ENCODE results near the gene C1QTNF5. TPM values are rescaled to one million over a fixed set of nuclear protein-coding genes. Genes with fewer than 3 reads are reported as not detected.

Gene C1QTNF5
- total RNA-seq, 2 donors from 2014 or later, result 6.9 to 9.3 TPM

DNA sequence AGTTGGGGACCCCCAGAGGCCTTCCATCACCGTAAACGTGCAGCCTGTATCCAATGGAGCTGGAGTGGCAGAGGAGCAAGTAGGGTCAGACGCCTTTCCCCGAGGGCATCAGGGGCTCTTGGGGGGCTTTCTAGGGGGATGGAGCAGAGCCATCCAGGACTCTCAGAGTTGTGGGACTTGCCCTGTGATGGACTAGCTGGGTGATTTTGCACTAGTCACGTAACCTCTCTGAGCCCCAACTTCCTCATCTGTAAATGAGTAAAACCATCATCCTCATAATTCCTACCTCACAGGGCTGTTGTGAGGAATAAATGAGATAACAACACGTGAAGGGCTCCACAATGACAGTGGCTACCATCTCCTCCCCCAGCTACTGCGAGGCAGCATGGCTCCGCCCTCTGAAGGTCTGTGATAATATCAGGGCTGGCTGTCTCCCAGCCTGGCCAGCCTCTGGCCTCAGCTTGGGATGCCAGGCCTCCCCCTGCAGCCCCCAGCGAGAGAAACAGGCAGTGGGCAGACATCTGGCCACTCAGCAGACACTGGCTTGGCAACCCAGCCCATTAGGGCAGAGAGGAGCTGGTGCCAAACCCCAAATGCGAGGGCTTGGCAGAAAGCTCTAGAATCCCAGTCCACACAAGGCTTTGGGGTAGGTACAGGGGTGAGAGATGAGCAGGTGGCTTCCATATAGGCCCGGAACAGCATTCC, 34.1 kb upstream of the C1QTNF5 start:
- DNase-seq, result no peak
- no peak for ATAC-seq

GRCh38 chr11:119373921-119374631, 33.4 kb upstream of the C1QTNF5 start:
- DNase-seq (peak in 1 of 2 donors; percentile 80), ATAC-seq (peak; percentile 51)
- intact Hi-C loops (cut with DNase I, micrococcal nuclease), result no loop called here

More for the DNA sequence above, 34.1 kb upstream of the C1QTNF5 start:
- intact Hi-C loops (cut with DNase I, micrococcal nuclease), result no loop called here

GRCh38 chr11:119373059-119373920, 32.6 kb upstream of the C1QTNF5 start:
- intact Hi-C loops (cut with DNase I, micrococcal nuclease), result no loop called here
- DNase-seq, result no peak
- no peak for ATAC-seq

DNA sequence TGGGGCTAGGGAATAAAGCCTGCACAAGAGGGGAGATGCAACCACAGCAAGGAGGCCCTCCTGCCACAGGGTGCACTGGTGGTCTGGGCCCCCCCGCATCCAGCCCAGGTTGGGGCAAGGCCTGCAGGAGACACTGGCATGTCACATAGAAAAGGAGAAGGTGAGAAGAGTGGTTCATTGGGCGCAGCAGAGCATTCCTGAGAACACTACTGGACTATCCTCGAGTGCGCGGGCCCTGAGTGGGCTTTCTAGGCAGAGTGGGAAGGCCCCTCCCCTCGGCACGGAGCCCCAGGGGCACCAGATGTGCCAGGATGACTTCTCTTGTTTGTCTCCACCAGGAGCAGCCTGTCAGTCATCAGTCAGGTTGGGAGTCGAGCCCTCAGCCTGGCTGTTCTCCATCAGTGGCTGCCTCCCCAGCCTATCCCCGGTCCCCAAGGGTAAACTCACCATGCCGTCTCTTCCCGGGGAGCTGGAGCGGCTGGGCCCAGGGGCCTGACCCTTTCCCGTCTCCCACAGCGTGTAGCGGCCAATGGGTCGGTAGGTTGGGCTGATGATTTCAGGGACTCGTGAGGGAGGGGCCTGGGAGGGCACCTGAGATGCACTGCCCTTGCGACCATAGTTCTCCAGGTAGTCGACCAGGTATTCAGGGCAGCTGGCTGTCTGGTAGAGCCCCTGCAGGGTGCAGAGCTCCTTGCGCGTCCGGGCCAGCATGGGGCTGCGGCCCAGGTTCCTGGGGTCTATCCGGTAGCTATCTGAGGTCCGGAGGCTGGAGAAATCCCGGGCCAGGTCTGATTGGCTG, 31.8 kb upstream of the C1QTNF5 start:
- intact Hi-C loops (cut with DNase I, micrococcal nuclease), result no loop called here
- ATAC-seq (no peak), DNase-seq (no peak)

GRCh38 chr11:119371778-119372182, 31.1 kb upstream of the C1QTNF5 start:
- DNase-seq (no peak), ATAC-seq (no peak)

GRCh38 chr11:119371067-119371601, 30.5 kb upstream of the C1QTNF5 start:
- intact Hi-C loops (cut with DNase I, micrococcal nuclease), result no loop called here
- ATAC-seq (no peak), DNase-seq (no peak)

More at GRCh38 chr11:119371778-119372182, 31.1 kb upstream of the C1QTNF5 start:
- intact Hi-C loops (cut with DNase I, micrococcal nuclease), result no loop called here

DNA sequence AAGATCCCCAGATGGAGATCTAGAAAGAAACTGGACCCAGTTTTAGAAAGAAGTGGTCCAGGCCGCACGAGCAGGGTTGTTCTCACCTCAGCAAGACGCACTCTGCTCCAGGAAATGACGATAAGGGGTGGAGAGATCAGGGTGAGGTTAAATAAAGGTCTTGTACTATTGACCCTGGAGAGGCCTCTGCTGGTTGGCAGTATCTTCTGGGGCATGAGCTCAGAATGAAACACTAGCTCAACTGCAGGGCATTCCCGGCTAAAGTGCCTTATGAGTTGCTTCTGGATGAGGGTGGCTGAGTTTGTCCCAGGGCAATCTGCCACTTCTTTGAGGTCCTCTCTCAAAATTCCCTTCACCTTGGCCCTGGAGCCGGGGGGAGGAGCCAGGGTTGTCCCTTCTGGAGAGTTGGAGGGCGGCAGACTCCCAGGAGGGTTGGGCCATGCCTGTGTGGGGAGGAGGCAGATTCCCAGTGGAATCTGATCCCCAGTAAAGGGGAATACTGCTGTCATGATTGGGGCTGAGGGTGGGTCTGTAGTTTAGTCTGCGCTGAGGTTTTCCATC, 29.9 kb upstream of the C1QTNF5 start:
- ATAC-seq (peak; percentile 49), DNase-seq (no peak)
- intact Hi-C loops (cut with DNase I, micrococcal nuclease), result no loop called here

DNA sequence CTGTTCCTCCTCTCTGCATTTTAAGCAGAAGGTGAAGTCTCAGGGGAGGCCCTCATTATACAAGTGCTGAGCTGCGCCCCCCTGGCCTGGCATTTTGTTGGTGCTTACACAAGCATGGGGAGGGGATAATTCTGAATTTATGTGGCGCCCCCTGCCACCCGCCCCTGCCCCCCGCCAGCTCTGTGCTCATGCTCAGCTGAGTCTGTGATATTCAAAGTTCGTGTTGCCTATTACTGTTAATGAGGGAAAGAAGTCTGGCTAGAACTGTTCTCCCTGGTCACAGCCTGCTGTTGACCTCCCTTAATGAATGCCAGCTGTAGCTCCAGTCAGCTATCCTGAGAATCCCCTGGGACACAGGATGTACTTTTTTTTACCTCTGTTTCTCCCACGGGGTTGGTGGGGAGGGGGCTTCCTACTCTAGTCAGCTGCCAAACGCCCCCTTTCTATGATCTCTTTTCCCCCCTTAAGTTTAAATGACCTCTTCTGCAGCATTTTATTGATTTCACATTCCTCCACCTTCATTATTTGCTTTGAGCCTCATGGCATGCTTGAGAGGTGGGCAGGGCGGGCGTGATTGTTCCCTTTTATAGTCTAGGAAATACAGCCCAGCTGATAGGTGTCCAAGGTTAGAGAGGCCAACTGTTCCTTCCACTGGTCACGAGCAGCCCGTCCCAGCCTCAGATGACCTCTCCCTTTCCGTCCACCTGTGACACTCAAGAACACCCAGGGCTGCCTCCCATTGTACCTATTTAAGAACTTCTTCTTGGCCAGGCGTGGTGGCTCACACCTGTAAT, 28.6 kb upstream of the C1QTNF5 start:
- intact Hi-C loops (cut with DNase I, micrococcal nuclease), result no loop called here
- peak; percentile 45 for ATAC-seq

DNA sequence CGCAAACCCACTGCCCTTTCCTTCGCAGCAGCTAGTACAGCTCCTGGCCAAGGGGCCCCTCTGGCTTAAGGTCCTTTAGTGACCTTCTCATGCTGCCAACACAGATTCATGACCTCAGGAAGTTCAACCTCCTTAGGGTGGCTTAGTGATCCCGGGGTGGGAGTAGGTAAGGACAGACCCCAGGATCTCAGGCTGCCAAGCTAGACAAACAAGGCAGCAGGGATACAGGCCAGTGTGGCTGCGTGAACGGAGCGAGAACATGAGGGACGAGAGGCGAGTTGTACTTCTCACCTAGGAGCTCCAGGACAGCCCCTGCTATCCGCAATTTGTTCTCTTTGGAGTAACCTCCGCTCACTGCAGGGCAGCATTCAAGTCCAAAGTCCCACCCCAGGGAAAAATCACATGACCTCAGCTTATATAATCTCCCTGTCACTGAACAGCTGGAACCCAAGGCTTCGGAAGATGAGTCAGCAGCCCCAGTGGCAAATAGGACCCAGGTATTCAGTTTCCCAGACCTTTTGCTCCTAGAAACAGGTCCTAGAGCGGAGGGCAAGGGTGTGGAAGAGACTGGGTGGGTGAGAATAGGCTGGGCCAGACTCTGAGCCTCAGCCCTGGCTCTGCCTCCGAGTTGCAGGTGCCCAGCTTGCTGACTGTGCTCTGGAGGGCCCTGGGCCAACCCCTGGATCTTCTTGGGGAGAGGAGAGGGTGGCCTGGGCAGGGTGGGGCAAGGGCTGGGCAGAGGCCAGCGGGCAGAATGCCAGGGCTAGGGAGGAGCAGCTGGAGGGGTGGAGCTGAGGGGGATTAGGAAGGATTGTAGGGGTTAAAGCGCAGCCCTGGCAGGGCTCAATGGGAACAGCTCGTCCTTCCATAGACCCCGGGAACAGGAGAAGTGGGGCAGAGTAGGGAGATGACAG, 27.7 kb upstream of the C1QTNF5 start:
- ATAC-seq (peak; percentile 71), DNase-seq (peak; percentile 85 to 88)
- intact Hi-C loops (cut with DNase I, micrococcal nuclease), result no loop called here

More for the DNA sequence above, 28.6 kb upstream of the C1QTNF5 start:
- peak; percentile 60 to 69 for DNase-seq

DNA sequence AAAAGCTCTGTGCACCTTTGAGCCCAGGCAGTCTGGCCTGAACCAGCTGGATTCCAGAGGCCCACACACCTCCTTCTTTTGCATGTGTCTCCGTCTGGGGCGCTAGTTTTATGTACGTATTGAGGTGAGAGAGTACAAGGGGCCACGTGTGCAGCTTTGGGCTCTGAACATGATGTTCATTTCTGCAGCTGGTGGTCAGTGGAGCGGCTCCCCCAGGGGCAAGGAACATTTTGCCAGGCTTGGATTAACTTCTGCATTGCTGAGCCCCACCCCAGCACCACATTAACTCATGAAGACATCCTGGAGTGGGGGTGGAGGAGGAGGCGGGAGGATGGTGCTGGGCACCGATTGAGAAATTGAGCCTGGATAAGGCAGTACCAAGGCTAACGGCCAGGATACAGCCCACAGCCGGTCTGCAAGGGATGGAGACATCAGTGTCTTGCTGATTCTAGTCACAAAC, 27.0 kb upstream of the C1QTNF5 start:
- intact Hi-C loops (cut with DNase I, micrococcal nuclease), result no loop called here
- DNase-seq (no peak), ATAC-seq (no peak)

DNA sequence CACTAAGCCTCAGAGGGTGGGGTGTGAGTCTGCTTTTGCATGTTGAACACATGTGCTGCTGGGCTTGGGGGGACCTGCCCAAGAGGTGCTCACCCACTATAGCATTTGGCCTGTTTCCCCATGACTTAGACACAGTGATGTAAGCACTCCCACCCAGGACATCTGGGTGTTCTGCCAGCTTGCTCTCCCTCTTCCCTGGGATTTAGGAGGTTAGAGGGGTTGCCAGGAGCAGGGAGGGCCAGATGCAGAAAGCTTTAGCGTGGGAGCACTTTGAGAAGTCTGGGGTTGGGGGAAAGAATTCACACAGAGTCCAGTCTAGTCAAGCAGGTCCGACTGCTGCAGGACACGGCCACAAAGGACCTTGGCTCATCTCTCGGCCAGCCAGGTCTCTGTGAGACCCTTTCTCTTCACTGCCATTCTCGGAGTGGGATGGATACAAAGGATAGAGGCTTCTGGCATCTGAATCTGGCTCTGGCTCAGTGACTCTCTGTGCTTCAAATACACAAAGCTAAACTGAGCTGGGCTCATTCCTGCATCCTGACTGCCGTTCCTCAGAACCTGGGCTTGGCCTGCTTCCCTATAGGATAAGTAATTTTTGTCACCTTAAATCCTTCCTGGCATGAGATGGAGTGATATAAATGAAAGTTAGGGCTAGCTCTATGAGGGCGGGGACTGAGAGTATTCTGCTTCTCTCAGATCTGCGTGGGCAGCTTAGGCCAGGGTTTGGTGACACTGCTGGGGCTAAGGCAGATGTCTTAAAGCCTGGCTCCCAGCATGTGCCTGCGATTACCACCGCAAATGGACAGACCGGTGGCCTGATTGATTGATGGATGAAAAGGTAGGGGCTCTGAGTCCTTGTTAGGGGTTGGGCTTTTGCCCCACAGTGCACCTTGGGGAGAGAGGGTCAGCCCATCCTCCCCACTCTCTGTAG, 26.3 kb upstream of the C1QTNF5 start:
- no peak for ATAC-seq
- intact Hi-C loops (cut with DNase I, micrococcal nuclease), result no loop called here

DNA sequence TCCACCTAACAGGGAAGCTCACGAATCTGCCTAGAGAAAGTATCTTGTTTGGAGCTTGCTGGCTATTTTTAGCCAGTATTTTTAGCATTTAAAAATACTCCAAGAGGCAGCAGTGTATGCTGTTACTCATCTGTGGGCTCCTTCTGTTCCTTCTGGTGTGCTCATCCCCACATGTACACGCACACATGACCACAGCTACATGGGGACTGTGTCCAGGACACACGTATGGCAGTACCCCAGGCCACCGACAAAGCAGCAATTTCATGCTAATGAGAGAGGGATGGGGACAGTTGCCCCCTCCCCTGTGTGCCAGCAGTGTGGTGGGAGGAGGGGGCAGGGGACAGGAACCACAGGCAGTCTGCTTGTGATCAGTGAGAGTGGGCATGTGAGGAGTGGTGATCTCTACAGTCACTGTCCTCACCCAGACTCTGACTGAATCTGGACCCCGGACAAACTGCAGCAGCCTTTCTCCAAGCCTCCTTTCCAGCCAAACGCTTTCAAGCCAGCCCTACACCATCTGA, 24.4 kb upstream of the C1QTNF5 start:
- ATAC-seq (no peak), DNase-seq (no peak)
- intact Hi-C loops (cut with DNase I, micrococcal nuclease), result no loop called here

More for the DNA sequence above, 26.3 kb upstream of the C1QTNF5 start:
- no peak for DNase-seq

GRCh38 chr11:119363851-119364590, 23.3 kb upstream of the C1QTNF5 start:
- intact Hi-C loops (cut with DNase I, micrococcal nuclease), result no loop called here
- DNase-seq, result peak in 1 of 2 donors; percentile 67
- ATAC-seq, result peak; percentile 48
